ACC112 (cell line): ENCODE measurements around the gene ACAP2.

Experiments
- H2AFZ ChIP-seq: fragments of 200-600 bp; sonication (generic); one replicate; pipeline ENCODE4 v1.6.0; 2017; ENCODE audit warnings: antibody characterized with exemption, low read length; ENCODE audit not compliant: unreplicated experiment
- H3K27ac ChIP-seq: fragments of 200-600 bp; sonication (generic); 2 replicates; pipeline ENCODE4 v1.5.1; 2014; ENCODE audit warnings: low read depth, mild to moderate bottlenecking, antibody characterized with exemption, low read length, moderate library complexity
- H3K27me3 ChIP-seq: fragments of 200-600 bp; sonication (generic); 2 replicates; pipeline ENCODE4 v1.6.1; 2014; ENCODE audit warnings: mild to moderate bottlenecking, antibody characterized with exemption, low read length, moderate library complexity, mixed read lengths; ENCODE audit not compliant: insufficient read depth
- H3K36me3 ChIP-seq: fragments of 200-600 bp; sonication (generic); 2 replicates; pipeline ENCODE4 v1.6.1; 2016; ENCODE audit warnings: mild to moderate bottlenecking, antibody characterized with exemption, low read length, moderate library complexity, mixed read lengths; ENCODE audit not compliant: insufficient read depth
- H3K4me1 ChIP-seq: fragments of 200-600 bp; sonication (generic); one replicate; pipeline ENCODE4 v1.6.1; 2016; ENCODE audit warnings: low read length, mixed read lengths; ENCODE audit not compliant: insufficient read depth, unreplicated experiment, control insufficient read depth
- H3K4me3 ChIP-seq: fragments of 200-600 bp; sonication (generic); 2 replicates; pipeline ENCODE4 v1.5.1; 2014; ENCODE audit warnings: mild to moderate bottlenecking, low read depth, low read length
- H3K79me2 ChIP-seq: fragments of 200-600 bp; sonication (generic); one replicate; pipeline ENCODE4 v1.6.0; 2016; ENCODE audit warnings: low read length; ENCODE audit not compliant: control insufficient read depth, unreplicated experiment, insufficient read depth

The ACAP2 gene

DNA sequence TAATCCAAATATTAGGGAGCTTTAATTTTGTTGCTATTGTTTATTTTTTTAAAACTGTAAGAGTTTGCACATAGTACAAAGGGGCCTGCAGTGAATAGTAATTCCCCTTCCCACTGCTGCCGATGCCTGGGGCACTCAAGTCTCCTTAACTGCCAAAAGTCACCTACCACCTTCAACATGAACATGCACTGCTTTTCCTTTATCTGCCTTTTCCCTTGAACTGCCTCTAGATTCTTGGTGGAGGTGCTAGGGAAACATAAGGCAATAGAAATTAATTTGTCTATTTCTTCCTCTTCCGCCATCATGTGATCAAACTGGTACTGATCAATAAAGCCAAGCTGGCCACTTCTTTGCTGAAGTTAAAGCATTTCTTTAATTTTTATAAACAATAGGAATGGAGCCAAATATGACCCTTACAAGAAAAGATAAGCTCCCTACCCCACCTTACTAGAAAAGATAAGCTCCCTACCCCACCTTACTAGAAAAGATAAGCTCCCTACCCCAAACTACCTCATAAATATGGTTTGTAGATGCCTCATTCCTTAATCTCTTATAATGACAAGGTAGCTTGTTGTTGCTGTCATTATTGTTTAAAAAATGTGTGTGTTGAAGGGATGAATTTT, 17.4 kb upstream of the ACAP2 start:
- H3K36me3 ChIP-seq, result no peaks in the 10 kb centered on the region
- H2AFZ ChIP-seq, result no peak overlapping the region

DNA sequence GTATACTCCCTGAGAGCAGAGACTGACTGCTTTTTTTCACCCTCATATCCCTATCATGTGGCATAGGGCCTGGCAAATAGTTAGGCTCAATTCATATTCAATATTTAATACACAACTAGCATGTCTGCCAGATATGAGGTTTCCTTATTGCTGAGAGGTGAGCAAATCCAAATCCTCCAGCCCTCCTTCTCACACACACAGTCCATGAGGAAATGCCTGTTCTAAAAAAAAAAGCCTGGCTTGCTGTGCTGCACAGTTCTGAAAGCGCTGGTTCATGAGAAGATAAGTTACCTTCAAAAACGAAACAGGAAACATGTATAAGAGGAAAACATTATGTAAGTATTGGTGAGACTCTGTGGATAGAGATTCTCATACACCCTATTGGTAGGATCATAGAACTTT, 15.5 kb upstream of the ACAP2 start:
- H3K79me2 ChIP-seq, result no peaks in the 10 kb centered on the region
- peak overlapping the region; percentile 3 for H2AFZ ChIP-seq
- no peaks in the 10 kb centered on the region for H3K27me3 ChIP-seq
- no peaks in the 10 kb centered on the region for H3K36me3 ChIP-seq
- H3K27ac ChIP-seq, result no peak overlapping the region
- no peak overlapping the region for H3K4me3 ChIP-seq
- no peaks in the 10 kb centered on the region for H3K4me1 ChIP-seq

More for the DNA sequence above, 17.4 kb upstream of the ACAP2 start:
- no peak overlapping the region for H3K27ac ChIP-seq
- no peaks in the 10 kb centered on the region for H3K79me2 ChIP-seq
- no peak overlapping the region for H3K4me3 ChIP-seq
- no peaks in the 10 kb centered on the region for H3K27me3 ChIP-seq
- H3K4me1 ChIP-seq, result no peaks in the 10 kb centered on the region

DNA sequence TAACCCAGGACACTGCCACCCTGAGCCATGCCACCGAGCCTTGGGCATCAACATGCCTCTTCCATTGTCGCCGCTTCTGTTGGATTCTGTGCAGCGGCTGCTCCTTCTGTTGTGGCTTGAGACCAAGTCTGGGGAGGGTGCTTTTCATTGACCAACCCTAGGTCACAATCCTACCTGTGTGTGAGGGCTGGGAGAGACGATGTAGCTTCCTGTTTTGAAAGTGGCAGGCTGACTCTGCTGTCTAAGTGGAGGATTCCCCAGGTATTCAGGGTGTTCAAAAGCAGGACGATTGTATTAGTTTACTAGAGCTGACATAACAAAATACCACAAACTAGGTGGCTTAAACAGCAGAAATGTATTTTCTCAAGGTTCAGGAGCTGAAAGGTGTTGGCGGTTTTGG, 13.0 kb upstream of the ACAP2 start:
- Histone ChIP-seq H3K27ac (no peak overlapping the region), H3K4me3 (no peak overlapping the region)

DNA sequence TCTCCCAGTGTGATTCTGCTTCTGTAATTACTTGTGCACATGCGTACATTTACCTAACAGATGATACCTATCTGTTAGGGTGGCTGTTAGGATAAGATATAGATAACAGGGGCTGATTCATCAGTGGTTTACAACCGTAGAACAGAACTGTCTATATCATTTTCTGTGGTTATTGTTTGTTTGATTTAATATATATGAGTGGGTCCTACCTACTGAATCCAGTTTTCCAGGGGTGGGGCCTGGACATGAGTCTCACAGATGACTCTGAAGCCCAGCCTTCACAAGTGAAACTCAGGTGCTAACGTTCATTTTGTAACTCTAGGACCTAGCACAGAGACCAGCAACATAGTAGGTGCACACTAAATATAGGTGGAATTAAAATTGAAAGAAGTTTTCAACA, 10.4 kb upstream of the ACAP2 start:
- no peak overlapping the region for H3K4me3 ChIP-seq
- no peaks in the 10 kb centered on the region for H3K27me3 ChIP-seq
- H3K27ac ChIP-seq, result no peak overlapping the region
- no peaks in the 10 kb centered on the region for H3K79me2 ChIP-seq
- H2AFZ ChIP-seq, result no peak overlapping the region
- no peaks in the 10 kb centered on the region for H3K36me3 ChIP-seq
- H3K4me1 ChIP-seq, result peaks cover 12% of the 10 kb centered on the region

More for the DNA sequence above, 13.0 kb upstream of the ACAP2 start:
- no peak overlapping the region for H2AFZ ChIP-seq
- no peaks in the 10 kb centered on the region for H3K79me2 ChIP-seq
- no peaks in the 10 kb centered on the region for H3K36me3 ChIP-seq
- H3K27me3 ChIP-seq, result no peaks in the 10 kb centered on the region
- H3K4me1 ChIP-seq, result peaks cover 5% of the 10 kb centered on the region

DNA sequence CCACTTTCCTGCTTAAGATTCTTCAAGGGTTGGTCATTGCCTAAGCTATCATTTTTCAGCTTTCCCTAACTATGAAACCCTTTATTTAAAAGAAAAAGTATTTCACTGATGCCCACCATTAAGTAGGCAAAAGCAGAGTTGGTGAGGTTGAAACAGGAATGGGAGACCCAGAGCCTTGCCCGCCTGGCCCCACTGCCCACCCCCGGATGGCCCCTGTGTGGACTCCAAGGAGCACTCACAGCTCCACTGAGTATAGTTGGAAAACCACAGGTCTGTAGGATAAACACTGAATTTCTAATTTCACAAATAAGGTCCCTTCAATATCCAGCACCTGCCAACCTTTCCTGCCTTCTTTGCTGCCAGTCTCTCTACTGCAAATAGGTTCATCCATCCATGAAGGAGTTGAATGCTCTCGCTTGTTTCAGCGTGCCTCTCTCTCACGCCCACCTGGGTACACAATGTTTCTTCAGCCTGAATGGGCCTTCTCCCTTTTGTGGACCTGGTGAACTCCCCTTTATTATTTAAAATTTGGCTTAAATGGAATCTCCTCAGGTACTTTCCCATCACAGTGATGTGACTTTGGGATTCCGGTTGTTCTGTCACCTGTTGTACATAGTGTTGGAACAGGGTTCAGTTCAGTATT, 8.7 kb upstream of the ACAP2 start:
- Histone ChIP-seq H3K4me3 (no peak overlapping the region), H3K27ac (peak overlapping the region; percentile 68), H3K36me3 (no peaks in the 10 kb centered on the region), H3K79me2 (no peaks in the 10 kb centered on the region), H3K4me1 (peaks cover 12% of the 10 kb centered on the region), H2AFZ (peak overlapping the region; percentile 68), H3K27me3 (no peaks in the 10 kb centered on the region)

DNA sequence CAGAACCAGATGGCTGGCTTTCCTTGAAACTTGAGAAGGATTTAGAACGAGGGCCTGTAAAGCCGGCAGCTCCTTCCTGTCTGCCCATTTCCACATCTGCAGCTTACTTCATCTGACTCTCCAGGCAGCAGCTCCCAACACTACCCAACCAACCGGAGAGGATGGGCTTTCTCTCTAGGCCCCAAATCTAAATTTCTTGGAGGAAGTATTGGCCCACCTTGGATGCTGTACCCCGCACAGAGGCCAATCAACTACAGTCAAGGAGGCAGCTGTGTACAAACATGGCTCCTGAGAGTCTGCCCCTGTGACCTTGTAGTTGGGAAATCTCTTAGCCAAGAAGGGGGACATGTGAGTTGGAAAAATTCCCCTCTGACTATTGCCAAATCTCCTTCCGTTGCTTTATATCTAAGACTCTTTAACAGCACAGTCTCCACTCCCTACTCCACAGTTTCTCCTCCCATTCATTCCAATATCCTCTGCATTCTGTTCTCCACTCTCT, 8.0 kb upstream of the ACAP2 start:
- H2AFZ ChIP-seq, result peak overlapping the region; percentile 68
- H3K4me1 ChIP-seq, result peaks cover 12% of the 10 kb centered on the region
- H3K4me3 ChIP-seq, result no peak overlapping the region
- H3K79me2 ChIP-seq, result no peaks in the 10 kb centered on the region
- peak overlapping the region; percentile 68 for H3K27ac ChIP-seq
- no peaks in the 10 kb centered on the region for H3K27me3 ChIP-seq
- no peaks in the 10 kb centered on the region for H3K36me3 ChIP-seq

DNA sequence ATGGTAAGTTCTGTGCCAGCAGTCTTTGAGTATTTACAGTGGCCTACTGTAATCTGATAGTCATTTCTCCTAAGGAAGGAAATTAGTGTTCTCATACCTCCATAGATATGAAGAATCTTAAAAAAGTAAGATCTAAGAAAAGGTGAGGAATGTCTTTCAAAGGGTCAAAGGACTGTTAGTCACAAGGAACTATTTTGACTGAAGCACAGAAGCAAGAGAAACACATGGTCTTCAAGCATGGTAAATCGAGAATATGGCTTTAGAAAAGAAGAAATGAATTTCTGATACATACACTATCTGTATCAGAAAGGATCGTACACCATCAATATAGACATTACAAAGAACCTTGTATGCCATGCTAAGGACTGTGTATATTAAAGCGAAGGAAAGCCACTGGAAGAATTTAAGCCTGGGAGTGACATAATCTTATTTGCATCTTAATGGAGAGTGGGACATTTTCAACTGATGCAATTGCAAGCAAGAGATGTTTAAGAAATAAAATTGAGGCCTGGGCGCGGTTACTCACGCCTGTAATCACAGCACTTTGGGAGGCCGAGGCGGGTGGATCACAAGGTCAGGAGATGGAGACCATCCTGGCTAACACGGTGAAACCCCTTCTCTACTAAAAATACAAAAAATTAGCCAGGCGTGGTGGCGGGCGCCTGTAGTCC, 5.5 kb upstream of the ACAP2 start:
- Histone ChIP-seq H2AFZ (no peak overlapping the region), H3K4me1 (peaks cover 18% of the 10 kb centered on the region), H3K36me3 (no peaks in the 10 kb centered on the region), H3K79me2 (no peaks in the 10 kb centered on the region), H3K27me3 (no peaks in the 10 kb centered on the region), H3K4me3 (no peak overlapping the region), H3K27ac (no peak overlapping the region)

DNA sequence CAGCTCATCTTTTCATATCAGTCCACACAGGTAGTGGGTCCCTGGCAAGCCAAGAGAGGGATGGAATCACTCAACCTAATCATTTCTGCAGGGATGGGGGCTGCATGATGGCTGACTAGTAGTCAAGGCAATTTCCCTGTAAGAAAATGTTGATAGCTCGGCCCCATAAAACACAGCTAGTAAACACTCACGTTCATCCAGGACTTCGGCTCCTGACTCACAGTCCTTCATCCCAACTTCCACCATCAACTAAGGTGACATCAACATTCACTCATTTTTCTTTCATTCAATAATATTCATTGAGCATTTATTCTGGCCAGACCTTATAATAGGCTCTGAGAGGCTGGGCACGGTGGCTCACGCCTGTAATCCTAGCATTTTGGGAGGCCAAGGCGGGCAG, 4.4 kb upstream of the ACAP2 start:
- Histone ChIP-seq H3K4me3 (no peak overlapping the region), H3K27ac (no peak overlapping the region), H3K27me3 (no peaks in the 10 kb centered on the region), H3K79me2 (peaks cover 5% of the 10 kb centered on the region), H3K36me3 (no peaks in the 10 kb centered on the region), H3K4me1 (peaks cover 19% of the 10 kb centered on the region), H2AFZ (no peak overlapping the region)

DNA sequence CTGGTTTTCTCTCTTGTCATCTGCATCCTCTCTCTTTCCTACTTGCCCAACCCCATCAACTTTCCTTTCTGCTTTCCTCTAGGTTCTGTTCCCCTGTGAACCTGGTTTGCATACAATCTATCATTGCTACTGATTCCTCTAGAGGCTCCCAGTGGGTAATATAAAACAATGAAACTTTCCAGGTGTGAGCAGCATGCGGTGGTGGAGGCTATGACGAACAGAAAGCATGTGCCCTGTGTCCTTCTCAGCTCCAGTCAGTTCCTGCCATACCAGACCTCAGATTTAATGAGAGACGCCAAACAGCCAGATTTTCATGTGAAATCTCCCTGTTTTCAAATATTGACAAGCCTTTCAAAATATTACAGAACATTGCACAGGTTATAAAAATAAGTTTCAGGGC, 3.5 kb upstream of the ACAP2 start:
- Histone ChIP-seq H3K27me3 (no peaks in the 10 kb centered on the region), H3K79me2 (peaks cover 13% of the 10 kb centered on the region), H3K4me3 (no peak overlapping the region), H2AFZ (no peak overlapping the region), H3K4me1 (peaks cover 19% of the 10 kb centered on the region), H3K27ac (no peak overlapping the region), H3K36me3 (no peaks in the 10 kb centered on the region)

DNA sequence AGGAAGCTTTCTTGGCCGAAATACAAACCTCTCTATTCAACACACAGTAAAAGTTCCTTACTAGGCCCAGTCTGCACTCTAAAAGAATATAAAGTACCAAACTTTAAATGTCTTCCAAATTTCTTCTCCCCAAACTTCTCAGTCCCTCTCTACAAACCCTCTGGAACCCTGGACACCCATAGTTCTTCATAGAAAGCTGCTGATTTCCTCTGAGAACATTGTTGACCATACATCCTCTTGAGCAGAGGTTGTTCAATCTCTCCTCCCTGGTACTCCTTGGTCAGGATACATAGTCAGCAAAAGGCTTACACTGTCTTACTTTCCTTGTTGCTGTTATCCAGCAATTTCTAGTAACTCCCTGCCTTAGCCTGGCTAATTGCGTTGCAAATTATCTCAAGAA, 3.1 kb upstream of the ACAP2 start:
- H2AFZ ChIP-seq, result no peak overlapping the region

More for the DNA sequence above, 3.1 kb upstream of the ACAP2 start:
- H3K79me2 ChIP-seq, result peaks cover 18% of the 10 kb centered on the region
- H3K4me1 ChIP-seq, result peaks cover 15% of the 10 kb centered on the region
- no peaks in the 10 kb centered on the region for H3K36me3 ChIP-seq
- H3K27ac ChIP-seq, result no peak overlapping the region
- H3K27me3 ChIP-seq, result no peaks in the 10 kb centered on the region
- no peak overlapping the region for H3K4me3 ChIP-seq
